Uterus (tissue), 2 donors: ENCODE measurements around the gene LPP.

Experiments
- POLR2A ChIP-seq, 2 donors: fragments of 450-650 bp; IDR thresholded peaks; one replicate each; pipeline ENCODE4 v1.6.1; 2016; ENCODE audit warnings: antibody characterized with exemption in 2 of 2, mild to moderate bottlenecking in 1 of 2, moderate library complexity in 1 of 2
- TF ChIP-seq, protein P1 (sequence below), 4 experiments: fragments of 200-600 bp in 2 of 4; fragments of 450-650 bp in 2 of 4; sonication (generic) in 2 of 4; IDR thresholded peaks; one replicate each; pipeline ENCODE4 v1.5.1; 2016 to 2019; ENCODE audit warnings: antibody characterized with exemption in 4 of 4, mild to moderate bottlenecking in 2 of 4, moderate library complexity in 1 of 4

- TF ChIP-seq, protein P1, sequence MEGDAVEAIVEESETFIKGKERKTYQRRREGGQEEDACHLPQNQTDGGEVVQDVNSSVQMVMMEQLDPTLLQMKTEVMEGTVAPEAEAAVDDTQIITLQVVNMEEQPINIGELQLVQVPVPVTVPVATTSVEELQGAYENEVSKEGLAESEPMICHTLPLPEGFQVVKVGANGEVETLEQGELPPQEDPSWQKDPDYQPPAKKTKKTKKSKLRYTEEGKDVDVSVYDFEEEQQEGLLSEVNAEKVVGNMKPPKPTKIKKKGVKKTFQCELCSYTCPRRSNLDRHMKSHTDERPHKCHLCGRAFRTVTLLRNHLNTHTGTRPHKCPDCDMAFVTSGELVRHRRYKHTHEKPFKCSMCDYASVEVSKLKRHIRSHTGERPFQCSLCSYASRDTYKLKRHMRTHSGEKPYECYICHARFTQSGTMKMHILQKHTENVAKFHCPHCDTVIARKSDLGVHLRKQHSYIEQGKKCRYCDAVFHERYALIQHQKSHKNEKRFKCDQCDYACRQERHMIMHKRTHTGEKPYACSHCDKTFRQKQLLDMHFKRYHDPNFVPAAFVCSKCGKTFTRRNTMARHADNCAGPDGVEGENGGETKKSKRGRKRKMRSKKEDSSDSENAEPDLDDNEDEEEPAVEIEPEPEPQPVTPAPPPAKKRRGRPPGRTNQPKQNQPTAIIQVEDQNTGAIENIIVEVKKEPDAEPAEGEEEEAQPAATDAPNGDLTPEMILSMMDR (IDR thresholded peaks at IDR 0.05) = no peak
- TF ChIP-seq POLR2A (IDR thresholded peaks at IDR 0.05) = peak; percentile 16 to 54
Observed at GRCh38 chr3:188266562-188267274, 112.8 kb downstream of the LPP start.
